Fibroblast of lung (primary cell): ENCODE data around the gene ASGR1. TPM values are rescaled to one million over a fixed set of nuclear protein-coding genes. Genes with fewer than 3 reads are reported as not detected.
"Not testable (repeated sequence)": the region's sequence is repeated elsewhere in the genome, so short reads cannot be mapped to it uniquely, and the experiment has no call there.

Source experiments
- DNase-seq, 2 donors: peaks; one replicate each; pipeline versions ENCODE4 v3.0.0 to v3.0.0-alpha.2; 2010; ENCODE audit warnings: low read depth in 2 of 2
- H2AFZ ChIP-seq: 2 replicates; pipeline ENCODE4 v1.5.1; 2012; ENCODE audit warnings: low read length, control low read depth, inconsistent platforms
- H3K27ac ChIP-seq: 2 replicates; pipeline ENCODE4 v1.5.1; 2011; ENCODE audit warnings: low read length, control low read depth; ENCODE audit not compliant: insufficient read depth
- H3K27me3 ChIP-seq: 2 replicates; pipeline ENCODE4 v1.5.1; 2011; ENCODE audit warnings: mild to moderate bottlenecking, low read length; ENCODE audit not compliant: control insufficient read depth, insufficient read depth
- H3K36me3 ChIP-seq: 2 replicates; pipeline ENCODE4 v1.5.1; 2011; ENCODE audit warnings: low read length; ENCODE audit not compliant: control insufficient read depth, insufficient read depth
- H3K4me1 ChIP-seq: 2 replicates; pipeline ENCODE4 v1.5.1; 2011; ENCODE audit warnings: low read length; ENCODE audit not compliant: control insufficient read depth, insufficient read depth; ENCODE audit errors: extremely low read depth
- H3K4me2 ChIP-seq: 2 replicates; pipeline ENCODE4 v1.5.1; 2011; ENCODE audit warnings: low read length, control low read depth; ENCODE audit not compliant: insufficient read depth; ENCODE audit errors: extremely low read depth
- H3K4me3 ChIP-seq, 4 experiments: fragments of 200-600 bp in 1 of 4; sonication (generic) in 1 of 4; replicated peaks in 1 of 4; 2 replicates each; pipeline ENCODE4 v1.5.1; 2011 to 2016; ENCODE audit warnings: low read length in 4 of 4, low read depth in 3 of 4, mild to moderate bottlenecking in 3 of 4, control low read depth in 2 of 4, inconsistent platforms in 1 of 4, mixed read lengths in 1 of 4; ENCODE audit not compliant: insufficient read depth in 1 of 4; ENCODE audit errors: control extremely low read depth in 1 of 4
- H3K79me2 ChIP-seq: 2 replicates; pipeline ENCODE4 v1.5.1; 2012; ENCODE audit warnings: mild to moderate bottlenecking, low read length, inconsistent platforms; ENCODE audit not compliant: control insufficient read depth, insufficient read depth
- H3K9ac ChIP-seq: 2 replicates; pipeline ENCODE4 v1.5.1; 2011; ENCODE audit warnings: mild to moderate bottlenecking, low read length, control low read depth; ENCODE audit not compliant: insufficient read depth
- H3K9me3 ChIP-seq: 2 replicates; pipeline ENCODE4 v1.5.1; 2012; ENCODE audit warnings: low read depth, low read length; ENCODE audit not compliant: control insufficient read depth, insufficient read depth
- H4K20me1 ChIP-seq: 2 replicates; pipeline ENCODE4 v1.5.1; 2011; ENCODE audit warnings: low read length; ENCODE audit not compliant: control insufficient read depth, insufficient read depth; ENCODE audit errors: extremely low read depth
- EZH2 ChIP-seq: IDR thresholded peaks from 2 replicates; pipeline ENCODE4 v1.5.1; 2012; ENCODE audit warnings: low read length, control low read depth, mild to moderate bottlenecking; ENCODE audit errors: missing control alignments
- polyA plus RNA-seq, 2 donors: library from polyadenylated mRNA; depleted of rRNA in 1 of 2; stranded (reverse) in 1 of 2; unstranded in 1 of 2; fragments of >200 nt; gene quantifications; 2 replicates each; pipeline ENCODE4 v1.2.1, GENCODE V29; 2011 to 2012; ENCODE audit warnings: missing spikeins in 1 of 2
- total RNA-seq: library from RNA; depleted of rRNA; stranded (reverse); fragments of >200 nt; gene quantifications from 2 replicates; pipeline ENCODE4 v1.2.1, GENCODE V29; 2014
- TF ChIP-seq, protein P1 (sequence below), 2 donors: IDR thresholded peaks in 1 of 2; conservative IDR thresholded peaks in 1 of 2; 1 replicate in 1 of 2; 2 replicates in 1 of 2; pipeline ENCODE4 v1.5.1; 2011 to 2012; ENCODE audit warnings: low read length in 2 of 2, control low read depth in 1 of 2, inconsistent platforms in 1 of 2, low read depth in 1 of 2, mild to moderate bottlenecking in 1 of 2

The ASGR1 gene
- total and polyA plus RNA-seq, 2 donors (not counting 1 experiment from before 2014, with no cell fraction given), result 0.14 to 0.66 TPM

DNA sequence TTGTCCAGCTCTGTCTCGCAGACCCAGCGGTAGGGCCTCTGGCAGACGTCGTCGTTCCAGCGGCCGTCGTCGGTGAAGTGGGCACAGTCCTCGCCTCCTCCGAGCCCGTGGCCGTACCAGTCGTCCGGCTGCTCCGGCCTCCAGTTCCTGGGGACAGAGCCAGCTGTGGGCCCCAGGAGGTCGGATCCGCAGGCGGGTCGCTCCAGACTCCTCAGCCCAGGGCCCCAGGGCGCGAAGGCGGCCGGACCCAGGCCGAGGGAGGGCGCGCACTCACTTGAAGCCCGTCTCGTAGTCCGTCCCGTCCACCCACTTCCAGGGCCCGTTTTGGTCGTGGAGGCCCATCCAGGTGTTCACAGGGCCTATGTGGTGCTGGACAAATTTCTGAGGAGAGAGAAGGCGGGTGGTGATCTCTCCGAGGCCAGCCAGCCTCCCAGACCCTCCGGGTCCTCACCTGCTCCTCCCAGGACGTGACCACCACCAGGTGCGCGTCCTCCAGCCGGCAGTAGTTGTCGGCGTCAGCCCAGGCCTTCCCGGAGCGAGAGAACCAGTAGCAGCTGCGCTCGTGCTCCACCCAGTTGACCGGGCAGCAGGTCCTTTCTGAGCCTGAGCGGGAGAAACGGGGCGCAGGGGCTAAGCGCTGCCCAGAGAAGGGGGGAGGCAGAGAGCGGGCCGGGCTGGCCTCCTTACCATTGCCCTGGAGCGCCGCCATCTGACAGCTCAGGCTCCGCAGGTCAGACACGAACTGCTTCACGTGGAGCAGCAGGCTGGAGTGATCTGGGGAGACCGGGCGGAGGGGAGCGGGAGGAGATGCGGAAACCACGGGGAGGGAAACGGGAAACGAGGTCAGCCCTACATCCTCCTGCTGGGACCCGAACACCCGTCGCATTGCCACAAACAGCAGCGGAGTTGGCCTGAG, 5.2 kb downstream of the ASGR1 start:
- peak in 1 of 2 donors; percentile 27 for DNase-seq
- Histone ChIP-seq H3K4me3 (no peak overlapping the region), H3K9ac (no peak overlapping the region), H4K20me1 (no peaks in the 10 kb centered on the region), H3K36me3 (no peaks in the 10 kb centered on the region), H3K27ac (no peak overlapping the region), H2AFZ (no peak overlapping the region), H3K79me2 (no peaks in the 10 kb centered on the region), H3K4me2 (no peak overlapping the region), H3K9me3 (no peaks in the 10 kb centered on the region), H3K4me1 (no peaks in the 10 kb centered on the region), H3K27me3 (peaks cover 2% of the 10 kb centered on the region)
- TF ChIP-seq EZH2, result no peak
- TF ChIP-seq, protein P1, sequence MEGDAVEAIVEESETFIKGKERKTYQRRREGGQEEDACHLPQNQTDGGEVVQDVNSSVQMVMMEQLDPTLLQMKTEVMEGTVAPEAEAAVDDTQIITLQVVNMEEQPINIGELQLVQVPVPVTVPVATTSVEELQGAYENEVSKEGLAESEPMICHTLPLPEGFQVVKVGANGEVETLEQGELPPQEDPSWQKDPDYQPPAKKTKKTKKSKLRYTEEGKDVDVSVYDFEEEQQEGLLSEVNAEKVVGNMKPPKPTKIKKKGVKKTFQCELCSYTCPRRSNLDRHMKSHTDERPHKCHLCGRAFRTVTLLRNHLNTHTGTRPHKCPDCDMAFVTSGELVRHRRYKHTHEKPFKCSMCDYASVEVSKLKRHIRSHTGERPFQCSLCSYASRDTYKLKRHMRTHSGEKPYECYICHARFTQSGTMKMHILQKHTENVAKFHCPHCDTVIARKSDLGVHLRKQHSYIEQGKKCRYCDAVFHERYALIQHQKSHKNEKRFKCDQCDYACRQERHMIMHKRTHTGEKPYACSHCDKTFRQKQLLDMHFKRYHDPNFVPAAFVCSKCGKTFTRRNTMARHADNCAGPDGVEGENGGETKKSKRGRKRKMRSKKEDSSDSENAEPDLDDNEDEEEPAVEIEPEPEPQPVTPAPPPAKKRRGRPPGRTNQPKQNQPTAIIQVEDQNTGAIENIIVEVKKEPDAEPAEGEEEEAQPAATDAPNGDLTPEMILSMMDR (conservative IDR thresholded peaks at IDR 0.05 in 1 of 2, IDR thresholded peaks at IDR 0.05 in 1 of 2; ENCODE audit: low read depth in 1 of 2, low read length in 2 of 2), result no peak

DNA sequence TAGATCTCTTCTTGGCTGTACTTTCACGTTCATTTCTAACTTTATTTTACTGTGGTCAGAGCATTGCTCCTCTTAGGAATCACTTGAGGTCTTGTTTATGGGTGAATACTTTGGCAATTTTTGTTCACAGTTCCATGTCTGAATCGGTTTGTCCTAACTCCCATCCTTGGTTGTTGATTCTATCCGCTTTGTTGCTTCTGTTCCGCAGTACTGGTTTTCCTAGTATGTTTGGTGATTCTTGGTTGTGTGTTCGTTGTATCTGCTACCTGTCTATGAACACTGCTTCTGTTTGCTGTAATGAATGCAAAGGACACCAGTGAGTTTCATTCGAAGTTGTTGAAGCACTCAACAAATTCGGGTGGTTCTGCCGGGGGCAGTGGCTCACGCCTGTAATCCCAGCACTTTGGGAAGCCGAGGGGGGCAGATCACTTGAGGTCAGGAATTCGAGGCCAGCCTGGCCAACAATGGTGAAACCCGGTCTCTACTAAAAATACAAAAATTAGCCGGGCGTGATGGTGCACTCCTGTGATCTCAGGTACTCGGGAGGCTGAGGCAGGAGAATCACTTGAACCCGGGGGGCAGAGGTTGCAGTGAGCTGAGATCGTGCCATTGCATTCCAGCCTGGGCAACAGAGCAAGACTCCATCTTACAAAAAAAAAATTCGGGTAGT, 6.5 kb downstream of the ASGR1 start:
- not testable (repeated sequence) for H3K9me3 ChIP-seq, H3K9ac ChIP-seq, H3K4me1 ChIP-seq, H4K20me1 ChIP-seq, H2AFZ ChIP-seq, H3K4me2 ChIP-seq, DNase-seq, H3K79me2 ChIP-seq, H3K27me3 ChIP-seq, H3K4me3 ChIP-seq, H3K36me3 ChIP-seq, H3K27ac ChIP-seq

DNA sequence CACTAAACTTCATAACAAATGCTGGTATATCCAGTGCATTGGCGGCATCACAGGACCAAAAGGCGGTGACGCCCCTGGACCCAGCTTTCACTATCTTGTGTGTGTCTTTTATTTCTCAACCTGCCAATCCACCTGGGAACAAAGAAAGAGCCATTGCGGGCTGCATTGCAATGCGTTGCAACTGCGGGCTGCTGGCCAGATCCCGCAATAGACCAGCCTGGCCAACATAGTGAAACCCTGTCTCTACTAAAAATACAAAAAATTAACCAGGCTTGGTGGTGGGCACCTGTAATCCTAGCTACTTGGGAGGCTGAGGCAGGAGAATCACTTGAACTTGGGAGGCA, 9.6 kb downstream of the ASGR1 start:
- not testable (repeated sequence) for H4K20me1 ChIP-seq, H3K4me1 ChIP-seq, H2AFZ ChIP-seq, H3K4me2 ChIP-seq, H3K9me3 ChIP-seq, H3K27me3 ChIP-seq, H3K79me2 ChIP-seq, H3K27ac ChIP-seq, H3K4me3 ChIP-seq, H3K9ac ChIP-seq, H3K36me3 ChIP-seq, DNase-seq

DNA sequence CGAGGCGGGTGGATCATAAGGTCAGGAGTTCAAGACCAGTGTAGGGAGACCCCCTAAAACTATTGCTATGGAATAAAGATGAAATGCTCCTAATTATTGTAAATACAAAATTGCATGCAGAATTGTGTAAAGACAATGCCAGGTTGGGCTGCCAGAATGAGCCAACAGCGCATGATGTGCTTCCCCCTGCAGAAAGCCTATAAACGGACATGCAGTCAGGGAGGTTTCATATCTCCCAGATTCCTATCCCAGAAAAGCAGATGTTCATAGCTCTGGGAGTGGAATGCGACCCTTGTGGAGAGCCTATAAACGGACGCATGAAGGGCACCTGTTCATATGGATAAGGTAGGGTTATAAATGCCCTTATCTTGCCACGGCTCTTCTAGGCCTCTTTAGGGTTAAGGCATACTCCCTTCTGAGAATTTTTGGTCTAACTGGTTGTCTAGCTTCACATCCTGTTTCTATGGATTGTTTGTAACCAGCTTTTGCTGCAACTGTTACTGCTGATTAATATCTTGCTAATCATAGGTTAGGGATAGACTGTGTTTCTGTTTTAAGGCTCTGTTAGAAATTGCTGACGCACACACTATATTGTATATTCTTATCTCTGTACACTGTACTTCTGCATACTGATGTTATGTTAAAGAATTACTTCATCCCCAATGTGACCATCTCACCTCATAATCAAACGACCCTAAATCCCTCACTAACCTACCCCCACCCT, 10.2 kb downstream of the ASGR1 start:
- DNase-seq, H3K36me3 ChIP-seq, H3K4me3 ChIP-seq: not testable (repeated sequence)

More for the DNA sequence above, 10.2 kb downstream of the ASGR1 start:
- H3K4me2 ChIP-seq, H3K27ac ChIP-seq, H4K20me1 ChIP-seq, H3K27me3 ChIP-seq, H3K9me3 ChIP-seq, H2AFZ ChIP-seq, H3K4me1 ChIP-seq, H3K9ac ChIP-seq, H3K79me2 ChIP-seq: not testable (repeated sequence)
